Measurements from ENCODE around the gene ZDHHC19. TPM values are rescaled to one million over a fixed set of nuclear protein-coding genes. Genes with fewer than 3 reads are reported as not detected.

ZDHHC19 gene
- polyA plus RNA-seq, 1 donor (not counting 4 experiments of a cell fraction or from before 2014, with no cell fraction given), result not detected

DNA sequence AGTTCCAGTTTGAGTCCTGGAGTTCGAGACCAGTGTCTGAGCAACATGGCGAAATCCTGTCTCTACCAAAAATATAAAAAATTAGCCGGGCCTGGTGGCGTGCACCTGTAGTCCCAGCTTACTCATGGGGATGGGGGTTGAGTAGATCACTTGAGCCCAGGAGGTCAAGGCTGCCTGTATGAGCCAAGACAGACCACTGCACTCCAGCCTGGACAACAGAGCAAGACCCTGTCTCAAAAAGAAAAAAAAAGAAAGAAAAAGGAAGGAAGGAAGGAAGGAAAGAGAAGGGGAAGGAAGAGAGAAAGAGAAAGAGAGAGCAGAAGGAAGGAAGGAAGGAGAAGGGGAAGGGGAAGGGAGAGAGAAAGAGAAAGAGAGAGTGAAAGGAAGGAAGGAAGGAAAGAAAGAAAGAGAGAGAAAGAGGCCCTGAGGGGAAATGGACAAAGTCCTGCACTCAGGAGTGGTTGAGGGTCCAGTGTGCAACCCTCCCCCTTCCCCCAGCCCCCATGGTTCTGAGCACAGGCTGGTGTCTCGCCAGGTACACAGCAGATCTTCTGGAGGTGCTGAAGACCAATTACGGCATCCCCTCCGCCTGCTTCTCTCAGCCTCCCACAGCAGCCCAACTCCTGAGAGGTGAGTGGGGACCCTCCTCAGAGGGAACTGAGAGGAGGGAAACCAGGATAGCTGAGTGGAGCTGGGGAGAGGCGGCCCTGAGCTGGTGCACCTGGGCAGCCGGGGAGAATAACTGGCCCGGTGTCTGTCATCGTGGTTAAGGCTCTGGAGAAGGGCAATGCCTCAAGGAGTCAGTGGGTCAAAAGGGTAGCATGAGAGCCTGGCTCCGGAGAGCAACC is 6.3 kb upstream of the ZDHHC19 start:
- Histone ChIP-seq H3K9ac (ENCODE audit: control insufficient read depth, extremely low read depth, insufficient read depth, low read length) (no peak overlapping the region), H3K27ac (ENCODE audit: control insufficient read depth, insufficient read depth, low read length) (no peak overlapping the region), H3K9me3 (ENCODE audit: control insufficient read depth, low read depth, low read length) (no peaks in the 10 kb centered on the region), H3K9me1 (ENCODE audit: control insufficient read depth, extremely low read depth, insufficient read depth, low read length) (no peaks in the 10 kb centered on the region), H3K36me3 (ENCODE audit: control insufficient read depth in 2 of 2, extremely low read depth in 1 of 2, insufficient read depth in 2 of 2, low read length in 2 of 2) (no peaks in the 10 kb centered on the region), H3K4me2 (ENCODE audit: control insufficient read depth, extremely low read depth, insufficient read depth, low read depth, low read length) (no peak overlapping the region), H2AFZ (ENCODE audit: control insufficient read depth, low read length) (no peak overlapping the region), H3K4me3 (ENCODE audit: control insufficient read depth in 2 of 3, extremely low read depth in 1 of 3, insufficient read depth in 2 of 3, low read depth in 1 of 3, low read length in 3 of 3) (no peak overlapping the region), H3K79me2 (ENCODE audit: control insufficient read depth, insufficient read depth, low read length) (no peaks in the 10 kb centered on the region), H3K4me1 (ENCODE audit: control insufficient read depth, extremely low read depth, insufficient read depth, low read length) (peaks cover 6% of the 10 kb centered on the region), H4K20me1 (ENCODE audit: control insufficient read depth, extremely low read depth, insufficient read depth, low read length) (no peaks in the 10 kb centered on the region), H3K27me3 (ENCODE audit: control insufficient read depth, extremely low read depth, insufficient read depth, low read length) (peaks cover 22% of the 10 kb centered on the region)
- no peak for FAIRE-seq
- DNase-seq (ENCODE audit: low read depth, low spot score), result no peak
- TF ChIP-seq, protein P1, sequence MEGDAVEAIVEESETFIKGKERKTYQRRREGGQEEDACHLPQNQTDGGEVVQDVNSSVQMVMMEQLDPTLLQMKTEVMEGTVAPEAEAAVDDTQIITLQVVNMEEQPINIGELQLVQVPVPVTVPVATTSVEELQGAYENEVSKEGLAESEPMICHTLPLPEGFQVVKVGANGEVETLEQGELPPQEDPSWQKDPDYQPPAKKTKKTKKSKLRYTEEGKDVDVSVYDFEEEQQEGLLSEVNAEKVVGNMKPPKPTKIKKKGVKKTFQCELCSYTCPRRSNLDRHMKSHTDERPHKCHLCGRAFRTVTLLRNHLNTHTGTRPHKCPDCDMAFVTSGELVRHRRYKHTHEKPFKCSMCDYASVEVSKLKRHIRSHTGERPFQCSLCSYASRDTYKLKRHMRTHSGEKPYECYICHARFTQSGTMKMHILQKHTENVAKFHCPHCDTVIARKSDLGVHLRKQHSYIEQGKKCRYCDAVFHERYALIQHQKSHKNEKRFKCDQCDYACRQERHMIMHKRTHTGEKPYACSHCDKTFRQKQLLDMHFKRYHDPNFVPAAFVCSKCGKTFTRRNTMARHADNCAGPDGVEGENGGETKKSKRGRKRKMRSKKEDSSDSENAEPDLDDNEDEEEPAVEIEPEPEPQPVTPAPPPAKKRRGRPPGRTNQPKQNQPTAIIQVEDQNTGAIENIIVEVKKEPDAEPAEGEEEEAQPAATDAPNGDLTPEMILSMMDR (optimal IDR thresholded peaks at IDR 0.05 in 1 of 3, IDR thresholded peaks at IDR 0.05 in 1 of 3, conservative IDR thresholded peaks at IDR 0.05 in 1 of 3; ENCODE audit: extremely low read depth in 1 of 3, insufficient read depth in 2 of 3, low read length in 3 of 3), result no peak
- no peak for TF ChIP-seq EZH2 (IDR thresholded peaks at IDR 0.05; ENCODE audit: low read length)
- dilution Hi-C loops (cut with MboI; ENCODE audit: extremely low pct_ligation_motif_present, low sequenced_read_pairs), result no loop called here

DNA sequence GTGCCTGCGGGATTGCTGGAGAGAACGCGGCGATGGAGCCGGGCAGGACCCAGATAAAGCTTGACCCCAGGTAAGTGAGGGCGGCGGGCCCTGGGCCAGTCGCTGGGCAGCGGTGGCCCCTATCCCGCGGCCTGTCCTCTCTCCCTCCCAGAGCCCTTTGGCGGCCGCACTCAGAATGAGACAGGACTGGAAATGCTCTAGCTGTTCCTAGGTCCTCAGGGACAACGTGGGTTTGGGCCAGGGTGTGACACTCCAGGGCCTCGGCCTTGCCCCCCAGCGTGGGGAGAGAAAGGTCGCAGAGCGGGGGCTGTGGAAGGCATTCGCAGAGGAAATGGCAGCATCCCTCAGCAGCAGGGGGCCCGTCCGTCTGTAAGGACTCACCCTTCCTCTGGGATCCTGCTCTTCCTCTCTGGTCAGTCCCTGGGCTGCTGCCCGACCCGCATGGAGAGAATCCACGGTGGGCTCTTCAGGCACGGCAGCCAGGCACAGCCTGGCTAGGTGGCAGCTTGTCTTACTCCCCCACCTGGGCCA is 5.5 kb upstream of the ZDHHC19 start:
- Histone ChIP-seq H4K20me1 (ENCODE audit: control insufficient read depth, extremely low read depth, insufficient read depth, low read length) (no peaks in the 10 kb centered on the region), H3K4me1 (ENCODE audit: control insufficient read depth, extremely low read depth, insufficient read depth, low read length) (peaks cover 6% of the 10 kb centered on the region), H3K36me3 (ENCODE audit: control insufficient read depth in 2 of 2, extremely low read depth in 1 of 2, insufficient read depth in 2 of 2, low read length in 2 of 2) (no peaks in the 10 kb centered on the region), H3K9me1 (ENCODE audit: control insufficient read depth, extremely low read depth, insufficient read depth, low read length) (no peaks in the 10 kb centered on the region), H3K79me2 (ENCODE audit: control insufficient read depth, insufficient read depth, low read length) (no peaks in the 10 kb centered on the region), H2AFZ (ENCODE audit: control insufficient read depth, low read length) (no peak overlapping the region), H3K9ac (ENCODE audit: control insufficient read depth, extremely low read depth, insufficient read depth, low read length) (no peak overlapping the region), H3K9me3 (ENCODE audit: control insufficient read depth, low read depth, low read length) (no peaks in the 10 kb centered on the region), H3K4me2 (ENCODE audit: control insufficient read depth, extremely low read depth, insufficient read depth, low read depth, low read length) (no peak overlapping the region), H3K27me3 (ENCODE audit: control insufficient read depth, extremely low read depth, insufficient read depth, low read length) (peaks cover 22% of the 10 kb centered on the region), H3K27ac (ENCODE audit: control insufficient read depth, insufficient read depth, low read length) (no peak overlapping the region), H3K4me3 (ENCODE audit: control insufficient read depth in 2 of 3, extremely low read depth in 1 of 3, insufficient read depth in 2 of 3, low read depth in 1 of 3, low read length in 3 of 3) (no peak overlapping the region)
- DNase-seq (ENCODE audit: low read depth, low spot score) (no peak), FAIRE-seq (no peak)
- dilution Hi-C loops (cut with MboI; ENCODE audit: extremely low pct_ligation_motif_present, low sequenced_read_pairs), result no loop called here
- TF ChIP-seq, protein P1 (optimal IDR thresholded peaks at IDR 0.05 in 1 of 3, IDR thresholded peaks at IDR 0.05 in 1 of 3, conservative IDR thresholded peaks at IDR 0.05 in 1 of 3; ENCODE audit: extremely low read depth in 1 of 3, insufficient read depth in 2 of 3, low read length in 3 of 3), result no peak
- no peak for TF ChIP-seq EZH2 (IDR thresholded peaks at IDR 0.05; ENCODE audit: low read length)

All from keratinocyte (primary cell).